ENCODE measurements around the gene LUZP2.

DNA sequence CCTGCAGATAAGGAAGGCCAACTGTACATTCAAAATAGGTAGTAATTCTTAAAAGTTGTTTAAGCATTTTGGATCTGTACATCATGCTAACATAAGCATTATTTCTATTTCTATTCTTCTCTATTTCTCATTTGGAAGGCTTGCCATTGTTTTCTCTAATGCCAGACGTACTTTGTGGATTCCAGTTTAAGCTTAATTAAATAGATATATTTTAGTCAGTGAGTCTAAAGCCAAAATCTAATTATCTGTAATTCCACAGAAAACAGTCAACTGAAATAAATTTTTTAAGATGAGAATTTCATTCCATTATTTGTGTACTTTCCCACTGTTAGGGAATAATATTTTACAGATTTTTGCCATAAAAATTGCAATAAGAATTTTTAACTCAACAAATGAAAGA is 123.0 kb downstream of the LUZP2 start:
- TF ChIP-seq, protein P1, sequence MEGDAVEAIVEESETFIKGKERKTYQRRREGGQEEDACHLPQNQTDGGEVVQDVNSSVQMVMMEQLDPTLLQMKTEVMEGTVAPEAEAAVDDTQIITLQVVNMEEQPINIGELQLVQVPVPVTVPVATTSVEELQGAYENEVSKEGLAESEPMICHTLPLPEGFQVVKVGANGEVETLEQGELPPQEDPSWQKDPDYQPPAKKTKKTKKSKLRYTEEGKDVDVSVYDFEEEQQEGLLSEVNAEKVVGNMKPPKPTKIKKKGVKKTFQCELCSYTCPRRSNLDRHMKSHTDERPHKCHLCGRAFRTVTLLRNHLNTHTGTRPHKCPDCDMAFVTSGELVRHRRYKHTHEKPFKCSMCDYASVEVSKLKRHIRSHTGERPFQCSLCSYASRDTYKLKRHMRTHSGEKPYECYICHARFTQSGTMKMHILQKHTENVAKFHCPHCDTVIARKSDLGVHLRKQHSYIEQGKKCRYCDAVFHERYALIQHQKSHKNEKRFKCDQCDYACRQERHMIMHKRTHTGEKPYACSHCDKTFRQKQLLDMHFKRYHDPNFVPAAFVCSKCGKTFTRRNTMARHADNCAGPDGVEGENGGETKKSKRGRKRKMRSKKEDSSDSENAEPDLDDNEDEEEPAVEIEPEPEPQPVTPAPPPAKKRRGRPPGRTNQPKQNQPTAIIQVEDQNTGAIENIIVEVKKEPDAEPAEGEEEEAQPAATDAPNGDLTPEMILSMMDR (conservative IDR thresholded peaks at IDR 0.05), result no peak
- no peak for TF ChIP-seq ZFX (IDR thresholded peaks at IDR 0.05)
